OCI-LY3 (cell line): ENCODE results near the gene SRD5A1.

Experiments
- H2AFZ ChIP-seq: fragments of 200-600, 300-600 bp; shearing (Covaris generic); 2 replicates; pipeline ENCODE4 v1.6.0; 2014; ENCODE audit warnings: antibody characterized with exemption, low read depth, low read length
- H3K27ac ChIP-seq: fragments of 200-600, 300-600 bp; sonication (generic); 2 replicates; pipeline ENCODE4 v1.5.1; 2014; ENCODE audit warnings: mild to moderate bottlenecking, low read length, moderate library complexity, mixed read lengths
- H3K27me3 ChIP-seq: fragments of 200-600, 300-600 bp; sonication (generic); 2 replicates; pipeline ENCODE4 v1.6.1; 2014; ENCODE audit warnings: low read depth, low read length, mixed read lengths
- H3K36me3 ChIP-seq: fragments of 200-600, 300-600 bp; sonication (generic); replicated peaks from 2 replicates; pipeline ENCODE3; 2014; ENCODE audit warnings: low read depth, low read length, mixed read lengths
- H3K4me1 ChIP-seq: fragments of 300-600, 200-600 bp; sonication (generic); 2 replicates; pipeline ENCODE4 v1.6.1; 2014; ENCODE audit warnings: low read length, mixed read lengths
- H3K4me2 ChIP-seq: fragments of 200-600, 300-600 bp; sonication (generic); 2 replicates; pipeline ENCODE4 v1.6.1; 2014; ENCODE audit warnings: low read length, mixed read lengths
- H3K4me3 ChIP-seq: fragments of 300-600, 200-600 bp; sonication (generic); 2 replicates; pipeline ENCODE4 v1.5.1; 2014; ENCODE audit warnings: antibody characterized with exemption, mild to moderate bottlenecking, low read length, moderate library complexity
- H3K79me2 ChIP-seq: fragments of 300-600, 200-600 bp; shearing (Covaris generic); 2 replicates; pipeline ENCODE4 v1.6.1; 2014; ENCODE audit warnings: mild to moderate bottlenecking, low read length, mixed read lengths
- H3K9ac ChIP-seq: fragments of 300-600, 200-600 bp; shearing (Covaris generic); 2 replicates; pipeline ENCODE4 v1.6.0; 2014; ENCODE audit warnings: mild to moderate bottlenecking, low read length, moderate library complexity
- H3K9me3 ChIP-seq: fragments of 200-600, 300-600 bp; shearing (Covaris generic); 2 replicates; pipeline ENCODE4 v1.6.1; 2014; ENCODE audit warnings: low read length, mixed read lengths; ENCODE audit not compliant: insufficient read depth
- H4K20me1 ChIP-seq: fragments of 200-600, 300-600 bp; sonication (generic); 2 replicates; pipeline ENCODE4 v1.6.1; 2016; ENCODE audit warnings: low read length, mixed read lengths; ENCODE audit not compliant: insufficient read depth
- EZH2phosphoT487 ChIP-seq: fragments of 200-600 bp; shearing (Covaris generic); IDR thresholded peaks from 2 replicates; pipeline ENCODE4 v1.6.1; 2018; ENCODE audit warnings: antibody characterized with exemption, mixed run types, low read depth
- TF ChIP-seq, protein P1 (sequence below): fragments of 200-600, 300-600 bp; sonication (generic); IDR thresholded peaks from 2 replicates; pipeline ENCODE4 v1.5.1; 2014; ENCODE audit warnings: antibody characterized with exemption, low read length, low read depth

Gene SRD5A1

DNA sequence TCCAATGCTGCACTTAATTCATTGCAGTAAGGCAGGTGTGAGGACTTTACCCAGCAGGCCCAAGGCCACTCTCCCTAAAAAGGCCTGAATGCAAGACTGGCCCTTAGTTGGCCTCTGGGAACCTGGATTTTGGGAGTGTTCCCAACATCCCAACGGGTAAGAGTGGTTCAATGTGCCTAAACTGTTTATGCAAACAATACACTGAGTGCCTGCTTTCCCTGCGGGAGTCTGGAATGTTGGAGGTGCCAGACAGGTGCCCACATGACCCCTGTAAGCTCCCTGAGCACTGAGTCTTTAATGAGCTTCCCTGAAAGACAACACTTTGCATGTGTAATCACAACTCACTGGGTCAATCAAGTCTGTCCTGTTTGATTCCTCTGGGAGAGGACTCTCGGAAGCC lies 37.8 kb upstream of the SRD5A1 start:
- Histone ChIP-seq H3K4me2 (no peak overlapping the region), H4K20me1 (no peaks in the 10 kb centered on the region)
- TF ChIP-seq, protein P1, sequence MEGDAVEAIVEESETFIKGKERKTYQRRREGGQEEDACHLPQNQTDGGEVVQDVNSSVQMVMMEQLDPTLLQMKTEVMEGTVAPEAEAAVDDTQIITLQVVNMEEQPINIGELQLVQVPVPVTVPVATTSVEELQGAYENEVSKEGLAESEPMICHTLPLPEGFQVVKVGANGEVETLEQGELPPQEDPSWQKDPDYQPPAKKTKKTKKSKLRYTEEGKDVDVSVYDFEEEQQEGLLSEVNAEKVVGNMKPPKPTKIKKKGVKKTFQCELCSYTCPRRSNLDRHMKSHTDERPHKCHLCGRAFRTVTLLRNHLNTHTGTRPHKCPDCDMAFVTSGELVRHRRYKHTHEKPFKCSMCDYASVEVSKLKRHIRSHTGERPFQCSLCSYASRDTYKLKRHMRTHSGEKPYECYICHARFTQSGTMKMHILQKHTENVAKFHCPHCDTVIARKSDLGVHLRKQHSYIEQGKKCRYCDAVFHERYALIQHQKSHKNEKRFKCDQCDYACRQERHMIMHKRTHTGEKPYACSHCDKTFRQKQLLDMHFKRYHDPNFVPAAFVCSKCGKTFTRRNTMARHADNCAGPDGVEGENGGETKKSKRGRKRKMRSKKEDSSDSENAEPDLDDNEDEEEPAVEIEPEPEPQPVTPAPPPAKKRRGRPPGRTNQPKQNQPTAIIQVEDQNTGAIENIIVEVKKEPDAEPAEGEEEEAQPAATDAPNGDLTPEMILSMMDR = no peak
- no peak for TF ChIP-seq EZH2phosphoT487

DNA sequence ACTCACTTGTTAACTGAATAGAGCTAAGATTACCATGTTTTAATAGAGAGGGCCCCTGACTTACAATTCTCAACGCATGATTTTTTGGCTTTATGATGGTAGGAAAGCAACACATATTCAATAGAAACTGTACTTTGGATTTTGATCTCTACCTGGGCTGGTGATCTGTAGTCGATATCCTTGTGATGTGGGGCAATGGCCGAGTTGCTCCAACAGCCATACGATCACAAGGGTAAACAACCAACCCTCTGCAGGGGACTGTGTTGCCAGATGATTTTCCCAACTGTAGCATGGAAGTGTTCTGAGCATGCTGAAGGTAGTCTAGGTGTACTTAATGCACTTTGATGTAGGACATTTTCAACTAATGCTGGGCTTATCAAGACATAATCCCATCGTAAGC lies 36.9 kb upstream of the SRD5A1 start:
- Histone ChIP-seq H3K36me3 (peaks cover 23% of the 10 kb centered on the region), H3K79me2 (no peaks in the 10 kb centered on the region), H2AFZ (no peak overlapping the region), H3K27me3 (no peaks in the 10 kb centered on the region), H3K9ac (no peak overlapping the region), H3K4me1 (no peaks in the 10 kb centered on the region), H3K9me3 (no peaks in the 10 kb centered on the region), H4K20me1 (no peaks in the 10 kb centered on the region), H3K4me2 (no peak overlapping the region), H3K4me3 (no peak overlapping the region), H3K27ac (no peak overlapping the region)
- TF ChIP-seq, protein P1 = no peak
- no peak for TF ChIP-seq EZH2phosphoT487

More for the DNA sequence above, 37.8 kb upstream of the SRD5A1 start:
- H3K4me3 ChIP-seq = no peak overlapping the region
- no peaks in the 10 kb centered on the region for H3K9me3 ChIP-seq
- no peak overlapping the region for H3K9ac ChIP-seq
- H3K27ac ChIP-seq = no peak overlapping the region
- H2AFZ ChIP-seq = no peak overlapping the region
- H3K4me1 ChIP-seq = no peaks in the 10 kb centered on the region
- H3K79me2 ChIP-seq = no peaks in the 10 kb centered on the region
- peaks cover 18% of the 10 kb centered on the region for H3K36me3 ChIP-seq
- no peaks in the 10 kb centered on the region for H3K27me3 ChIP-seq

DNA sequence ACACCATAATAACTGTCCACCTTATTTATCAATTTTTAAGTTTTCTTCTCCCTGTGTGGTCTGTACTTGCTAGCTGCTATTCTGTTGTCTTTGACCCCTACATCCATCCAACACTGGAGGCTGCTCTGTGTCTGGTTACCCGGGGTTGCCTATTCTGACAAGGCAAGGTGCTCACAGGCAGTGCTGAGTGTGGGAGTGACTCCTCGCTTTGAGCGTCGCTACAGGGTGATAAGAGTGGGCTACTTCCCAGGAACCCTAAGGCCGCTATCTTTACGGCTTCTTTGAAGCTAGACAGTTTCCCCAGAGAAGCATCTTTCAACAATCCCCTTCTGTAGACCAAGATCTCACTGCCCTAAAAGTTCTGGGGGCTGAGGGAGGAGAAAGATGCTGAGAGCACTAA lies 35.7 kb upstream of the SRD5A1 start:
- Histone ChIP-seq H3K27me3 (no peaks in the 10 kb centered on the region), H2AFZ (no peak overlapping the region), H3K27ac (no peak overlapping the region), H4K20me1 (no peaks in the 10 kb centered on the region), H3K4me3 (no peak overlapping the region), H3K9me3 (no peaks in the 10 kb centered on the region), H3K4me1 (no peaks in the 10 kb centered on the region), H3K79me2 (no peaks in the 10 kb centered on the region), H3K36me3 (peaks cover 32% of the 10 kb centered on the region), H3K4me2 (no peak overlapping the region), H3K9ac (no peak overlapping the region)
- no peak for TF ChIP-seq EZH2phosphoT487
- TF ChIP-seq, protein P1 = no peak

DNA sequence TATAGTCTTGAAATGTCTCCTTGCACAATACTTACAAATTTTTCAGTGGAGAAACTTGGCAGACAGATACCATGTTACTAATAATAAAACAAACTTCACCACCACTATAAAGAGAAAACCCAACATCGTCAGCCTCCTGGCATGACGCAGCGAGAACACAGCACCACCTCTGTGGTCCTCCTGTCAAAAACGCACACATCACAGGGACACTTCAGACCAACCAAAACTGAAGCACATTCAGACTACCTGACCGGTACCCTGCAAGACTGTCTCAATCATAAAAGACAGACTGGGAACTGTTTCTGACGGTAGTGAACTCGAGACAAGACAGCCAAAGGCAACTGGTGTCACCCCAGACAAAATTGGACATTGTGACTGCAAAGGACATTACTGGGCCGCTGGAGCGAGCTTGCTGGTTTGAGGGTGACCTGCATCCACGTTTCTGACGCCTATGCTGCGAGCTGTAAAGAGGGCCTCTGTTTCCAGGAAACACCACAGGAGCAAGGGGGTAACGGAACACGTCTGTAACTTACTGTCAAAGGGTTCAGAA lies 34.8 kb upstream of the SRD5A1 start:
- no peaks in the 10 kb centered on the region for H3K9me3 ChIP-seq

More for the DNA sequence above, 34.8 kb upstream of the SRD5A1 start:
- Histone ChIP-seq H3K27ac (no peak overlapping the region), H3K4me1 (no peaks in the 10 kb centered on the region), H3K4me2 (no peak overlapping the region), H3K9ac (no peak overlapping the region), H3K79me2 (no peaks in the 10 kb centered on the region), H3K4me3 (no peak overlapping the region), H3K27me3 (no peaks in the 10 kb centered on the region), H4K20me1 (no peaks in the 10 kb centered on the region), H3K36me3 (peaks cover 38% of the 10 kb centered on the region), H2AFZ (no peak overlapping the region)
- TF ChIP-seq, protein P1 = no peak
- TF ChIP-seq EZH2phosphoT487 = no peak
